GM12873 (cell line): ENCODE measurements around the gene RACGAP1.

Experiments used
- TF ChIP-seq, protein P1 (sequence below): IDR thresholded peaks from 2 replicates; pipeline ENCODE4 v1.5.1; 2012; ENCODE audit warnings: low read depth, mild to moderate bottlenecking, moderate library complexity, low read length, control low read depth; ENCODE audit not compliant: insufficient read depth; ENCODE audit errors: missing control alignments

The RACGAP1 gene

DNA sequence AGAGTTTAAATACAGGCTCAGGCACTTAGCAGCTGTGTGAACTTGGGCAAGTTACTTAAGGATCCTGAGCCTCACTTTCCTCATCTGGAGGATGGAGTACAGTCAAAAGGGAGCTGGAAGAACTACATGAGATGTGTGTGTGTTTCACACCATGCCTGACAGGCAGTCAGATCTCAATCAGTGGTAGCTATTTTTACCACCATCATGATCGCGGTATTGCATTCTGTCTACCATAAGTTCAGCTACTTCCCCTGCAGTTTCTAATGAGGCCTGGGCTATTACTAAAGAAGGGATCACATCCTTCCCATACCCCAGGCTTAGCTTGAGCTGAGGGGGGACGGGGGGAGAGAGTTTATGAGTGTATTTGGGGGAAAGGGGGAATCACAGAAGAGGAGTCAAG is 45.5 kb downstream of the RACGAP1 start:
- TF ChIP-seq, protein P1, sequence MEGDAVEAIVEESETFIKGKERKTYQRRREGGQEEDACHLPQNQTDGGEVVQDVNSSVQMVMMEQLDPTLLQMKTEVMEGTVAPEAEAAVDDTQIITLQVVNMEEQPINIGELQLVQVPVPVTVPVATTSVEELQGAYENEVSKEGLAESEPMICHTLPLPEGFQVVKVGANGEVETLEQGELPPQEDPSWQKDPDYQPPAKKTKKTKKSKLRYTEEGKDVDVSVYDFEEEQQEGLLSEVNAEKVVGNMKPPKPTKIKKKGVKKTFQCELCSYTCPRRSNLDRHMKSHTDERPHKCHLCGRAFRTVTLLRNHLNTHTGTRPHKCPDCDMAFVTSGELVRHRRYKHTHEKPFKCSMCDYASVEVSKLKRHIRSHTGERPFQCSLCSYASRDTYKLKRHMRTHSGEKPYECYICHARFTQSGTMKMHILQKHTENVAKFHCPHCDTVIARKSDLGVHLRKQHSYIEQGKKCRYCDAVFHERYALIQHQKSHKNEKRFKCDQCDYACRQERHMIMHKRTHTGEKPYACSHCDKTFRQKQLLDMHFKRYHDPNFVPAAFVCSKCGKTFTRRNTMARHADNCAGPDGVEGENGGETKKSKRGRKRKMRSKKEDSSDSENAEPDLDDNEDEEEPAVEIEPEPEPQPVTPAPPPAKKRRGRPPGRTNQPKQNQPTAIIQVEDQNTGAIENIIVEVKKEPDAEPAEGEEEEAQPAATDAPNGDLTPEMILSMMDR: no peak

DNA sequence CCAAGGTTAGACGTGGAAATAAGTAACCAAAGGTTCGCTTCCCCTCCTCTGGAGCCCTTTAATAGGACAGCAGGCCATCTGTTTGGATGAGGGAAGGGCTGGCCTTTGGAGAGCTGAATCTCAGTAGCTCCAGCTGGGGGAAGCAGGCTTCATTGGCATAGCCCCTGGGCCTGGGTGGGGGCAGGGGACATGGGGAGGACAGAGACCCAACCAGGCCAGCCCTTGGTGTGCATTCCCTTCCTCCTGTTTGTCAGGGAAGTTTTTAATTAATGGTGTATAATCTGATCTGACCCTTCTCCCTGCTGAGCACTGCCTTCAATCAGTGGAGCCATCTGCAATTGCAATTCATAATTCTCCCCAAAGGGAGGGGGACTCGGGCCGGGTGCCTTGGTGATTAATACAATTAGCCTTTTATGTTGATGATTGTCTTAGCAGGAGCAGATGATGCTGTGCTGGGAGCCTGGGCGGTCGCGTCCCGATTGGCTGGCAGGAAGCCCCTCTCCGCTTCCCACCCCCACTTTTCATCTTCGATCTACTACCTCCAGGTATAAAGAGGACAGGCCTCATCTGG is 46.2 kb downstream of the RACGAP1 start:
- TF ChIP-seq, protein P1: no peak

DNA sequence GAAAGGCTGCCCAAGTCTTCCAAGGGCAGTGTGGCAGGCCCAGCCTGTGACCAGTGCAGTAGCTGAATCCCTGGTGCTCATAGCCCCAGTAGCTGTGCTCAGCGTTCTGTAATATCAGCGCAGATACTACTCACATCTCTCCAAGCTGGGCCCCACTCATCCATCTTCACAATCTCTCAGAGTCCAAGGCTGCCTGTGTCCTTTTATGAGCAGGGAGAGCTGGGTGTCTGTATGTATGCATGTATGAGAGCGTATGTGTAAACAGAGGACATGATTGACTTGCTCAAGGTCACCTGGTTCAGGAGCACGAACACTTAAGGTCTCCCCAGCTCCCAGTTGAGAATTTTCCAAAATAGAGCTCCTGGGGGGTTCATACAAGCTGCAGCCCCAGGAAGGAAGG is 47.2 kb downstream of the RACGAP1 start:
- TF ChIP-seq, protein P1: no peak

DNA sequence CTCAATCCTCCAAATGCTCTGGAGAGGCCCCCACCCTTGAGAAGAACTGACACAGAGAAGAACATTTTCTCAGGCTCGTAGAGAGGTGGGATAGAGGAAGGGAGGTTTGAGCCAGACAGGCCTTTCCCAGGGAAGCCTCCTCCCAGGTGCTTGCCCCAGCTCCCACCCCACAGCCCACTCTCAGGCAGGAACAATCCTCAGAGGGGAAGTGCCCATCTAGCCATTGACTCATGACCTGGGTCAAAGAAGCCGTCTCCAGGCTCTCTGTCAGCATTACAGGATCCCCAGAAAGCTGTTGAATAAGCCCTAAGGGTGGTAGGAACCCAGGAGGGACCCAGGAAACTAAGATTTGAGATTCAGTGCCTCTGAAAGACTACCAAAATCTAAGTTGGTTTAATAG is 48.7 kb downstream of the RACGAP1 start:
- TF ChIP-seq, protein P1: no peak

DNA sequence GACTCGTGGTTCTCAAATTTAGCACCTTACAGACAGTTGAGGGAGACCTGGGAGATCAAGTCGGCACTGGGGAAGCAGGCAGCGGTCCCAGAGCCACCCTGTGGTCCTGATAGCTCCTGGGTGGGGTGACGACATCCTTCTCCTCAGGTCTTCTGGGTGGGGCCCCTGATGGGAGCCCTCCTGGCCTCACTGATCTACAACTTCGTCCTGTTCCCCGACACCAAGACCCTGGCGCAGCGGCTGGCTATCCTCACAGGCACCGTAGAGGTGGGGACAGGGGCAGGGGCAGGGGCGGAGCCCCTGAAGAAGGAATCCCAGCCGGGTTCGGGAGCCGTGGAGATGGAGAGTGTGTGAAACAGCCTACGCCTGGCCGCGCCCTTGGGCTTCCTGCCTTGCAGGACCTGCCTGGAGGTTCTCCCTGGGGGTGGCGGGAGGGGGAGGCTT is 50.0 kb downstream of the RACGAP1 start:
- TF ChIP-seq, protein P1: no peak

DNA sequence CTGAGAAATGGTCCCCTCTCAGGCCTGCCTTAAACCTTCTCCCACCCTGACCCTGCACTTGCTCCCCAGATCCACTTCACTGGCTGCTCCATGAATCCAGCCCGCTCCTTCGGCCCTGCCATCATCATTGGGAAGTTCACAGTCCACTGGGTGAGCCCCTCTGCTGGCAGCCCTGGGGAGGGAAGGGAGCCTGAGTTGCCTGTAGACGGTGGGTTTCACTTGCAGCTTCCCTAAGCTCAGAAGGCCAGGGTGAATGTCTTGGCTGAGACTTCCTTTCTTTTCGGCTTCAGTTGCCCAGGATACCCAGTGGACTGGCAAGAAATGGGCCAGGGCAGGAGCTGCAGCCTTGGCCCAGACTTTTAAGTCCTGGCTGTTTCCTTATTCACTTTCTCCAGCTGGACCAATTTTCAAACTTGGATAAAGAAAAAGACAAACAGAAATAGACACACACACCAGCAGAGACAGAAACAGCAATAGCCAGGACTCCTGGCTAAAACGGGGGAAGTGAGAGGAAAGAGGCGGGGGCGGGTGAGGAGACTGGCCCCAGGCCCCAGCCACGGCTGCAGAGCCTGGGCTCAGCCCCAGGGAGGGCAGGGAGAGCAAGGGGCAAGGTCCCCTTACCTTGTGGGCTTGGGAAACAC is 50.5 kb downstream of the RACGAP1 start:
- TF ChIP-seq, protein P1: no peak

DNA sequence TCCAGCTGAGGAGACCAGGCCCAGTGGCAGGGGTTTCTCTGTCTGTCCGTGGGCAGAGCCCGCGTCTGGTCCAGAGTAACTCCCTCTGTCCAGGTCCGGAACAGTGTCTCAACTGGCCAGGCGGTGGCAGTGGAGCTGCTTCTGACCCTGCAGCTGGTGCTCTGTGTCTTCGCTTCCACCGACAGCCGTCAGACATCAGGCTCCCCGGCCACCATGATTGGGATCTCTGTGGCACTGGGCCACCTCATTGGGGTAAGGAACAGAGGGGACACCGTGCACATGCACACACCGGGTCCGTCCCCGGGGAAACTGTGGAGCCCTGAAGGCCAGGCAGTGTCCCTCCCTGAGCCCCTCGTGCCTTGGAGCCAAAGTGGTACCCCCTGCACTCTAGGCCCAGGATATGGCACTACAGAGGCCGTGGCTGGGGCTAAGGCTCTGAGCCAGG is 51.0 kb downstream of the RACGAP1 start:
- TF ChIP-seq, protein P1: no peak
